ENCODE results near the gene LUZP4.

DNA sequence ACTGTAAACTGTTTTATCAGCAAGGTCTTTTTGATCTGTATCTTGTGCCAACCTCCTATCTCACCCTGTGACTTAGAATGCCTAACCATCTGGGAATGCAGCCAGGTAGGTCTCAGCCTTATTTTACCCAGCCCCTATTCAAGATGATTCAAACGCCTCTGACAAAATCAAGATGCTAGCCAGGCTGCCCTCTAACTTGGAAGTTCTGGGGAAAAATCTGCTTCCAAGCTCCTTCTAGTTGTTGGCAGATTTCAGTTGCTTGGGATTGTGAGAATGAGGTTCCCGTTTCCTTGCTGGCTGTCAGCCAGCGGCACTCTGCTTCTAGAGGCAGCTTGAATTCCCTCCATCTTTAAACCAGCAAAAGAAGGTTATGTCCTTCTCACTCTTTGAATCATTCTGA is 34.7 kb downstream of the LUZP4 start:
- TF ChIP-seq, protein P1, sequence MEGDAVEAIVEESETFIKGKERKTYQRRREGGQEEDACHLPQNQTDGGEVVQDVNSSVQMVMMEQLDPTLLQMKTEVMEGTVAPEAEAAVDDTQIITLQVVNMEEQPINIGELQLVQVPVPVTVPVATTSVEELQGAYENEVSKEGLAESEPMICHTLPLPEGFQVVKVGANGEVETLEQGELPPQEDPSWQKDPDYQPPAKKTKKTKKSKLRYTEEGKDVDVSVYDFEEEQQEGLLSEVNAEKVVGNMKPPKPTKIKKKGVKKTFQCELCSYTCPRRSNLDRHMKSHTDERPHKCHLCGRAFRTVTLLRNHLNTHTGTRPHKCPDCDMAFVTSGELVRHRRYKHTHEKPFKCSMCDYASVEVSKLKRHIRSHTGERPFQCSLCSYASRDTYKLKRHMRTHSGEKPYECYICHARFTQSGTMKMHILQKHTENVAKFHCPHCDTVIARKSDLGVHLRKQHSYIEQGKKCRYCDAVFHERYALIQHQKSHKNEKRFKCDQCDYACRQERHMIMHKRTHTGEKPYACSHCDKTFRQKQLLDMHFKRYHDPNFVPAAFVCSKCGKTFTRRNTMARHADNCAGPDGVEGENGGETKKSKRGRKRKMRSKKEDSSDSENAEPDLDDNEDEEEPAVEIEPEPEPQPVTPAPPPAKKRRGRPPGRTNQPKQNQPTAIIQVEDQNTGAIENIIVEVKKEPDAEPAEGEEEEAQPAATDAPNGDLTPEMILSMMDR (IDR thresholded peaks at IDR 0.05): no peak
- TF ChIP-seq POLR2A (IDR thresholded peaks at IDR 0.05): no peak
